ENCODE data around the gene ZBTB8OS. TPM values are rescaled to one million over a fixed set of nuclear protein-coding genes. Genes with fewer than 3 reads are reported as not detected.

ZBTB8OS gene
- total and polyA plus RNA-seq, 7 experiments from 2014 or later = 35.5 to 65.9 (median 49.8) TPM

- H3K27ac Mint-ChIP-seq = no peak overlapping the region
- intact Hi-C loops (cut with micrococcal nuclease) = no loop called here
These were observed 50.3 kb downstream of the ZBTB8OS start for GRCh38 chr1:32600034-32600433.

GRCh38 chr1:32592943-32593342 is 57.4 kb downstream of the ZBTB8OS start:
- H3K9me3 ChIP-seq (ENCODE audit: control insufficient read depth in 2 of 3, low read length in 3 of 3) = no peaks in the 10 kb centered on the region
- no peaks in the 10 kb centered on the region for H3K9me3 Mint-ChIP-seq
- intact Hi-C loops (cut with micrococcal nuclease) = no loop called here
- no peaks in the 10 kb centered on the region for H3K36me3 ChIP-seq (ENCODE audit: control insufficient read depth in 2 of 3, insufficient read depth in 3 of 3, low read length in 3 of 3)
- H3K4me3 ChIP-seq (ENCODE audit: low read length) = no peak overlapping the region
- H3K4me1 ChIP-seq (ENCODE audit: control insufficient read depth in 2 of 2, insufficient read depth in 2 of 2, low read length in 2 of 2) = no peaks in the 10 kb centered on the region
- CTCF ChIA-PET = no interaction called here
- no peak overlapping the region for H3K4me3 Mint-ChIP-seq
- H3K36me3 Mint-ChIP-seq = no peaks in the 10 kb centered on the region
- no peak overlapping the region for H3K27ac ChIP-seq (ENCODE audit: low read depth, low read length)
- H3K4me1 Mint-ChIP-seq = no peaks in the 10 kb centered on the region
- H3K27me3 ChIP-seq (ENCODE audit: control insufficient read depth in 2 of 2, insufficient read depth in 2 of 2, low read length in 2 of 2) = no peaks in the 10 kb centered on the region
- peaks cover 0 to 3% (median 0%) of the 10 kb centered on the region in 5 donors for H3K27me3 Mint-ChIP-seq
- POLR2A ChIA-PET = no interaction called here
- DNase-seq = no peak
- ATAC-seq = no peak
- no peak overlapping the region for H3K27ac Mint-ChIP-seq

More at GRCh38 chr1:32600034-32600433, 50.3 kb downstream of the ZBTB8OS start:
- CTCF ChIA-PET = no interaction called here
- Histone ChIP-seq H3K27me3 (ENCODE audit: control insufficient read depth in 2 of 2, insufficient read depth in 2 of 2, low read length in 2 of 2) (no peaks in the 10 kb centered on the region), H3K4me3 (ENCODE audit: low read length) (no peak overlapping the region), H3K4me1 (ENCODE audit: control insufficient read depth in 2 of 2, insufficient read depth in 2 of 2, low read length in 2 of 2) (no peaks in the 10 kb centered on the region), H3K27ac (ENCODE audit: low read depth, low read length) (no peak overlapping the region), H3K36me3 (ENCODE audit: control insufficient read depth in 2 of 3, insufficient read depth in 3 of 3, low read length in 3 of 3) (no peaks in the 10 kb centered on the region), H3K9me3 (ENCODE audit: control insufficient read depth in 2 of 3, low read length in 3 of 3) (no peaks in the 10 kb centered on the region)
- Mint-ChIP-seq H3K9me3 (no peaks in the 10 kb centered on the region), H3K36me3 (no peaks in the 10 kb centered on the region), H3K27me3 (peaks cover 0 to 6% (median 0%) of the 10 kb centered on the region in 5 donors), H3K4me3 (no peak overlapping the region), H3K4me1 (peaks cover 0 to 2% (median 0%) of the 10 kb centered on the region in 7 donors)
- POLR2A ChIA-PET = no interaction called here
- no peak for ATAC-seq
- DNase-seq = no peak

GRCh38 chr1:32580348-32581017 is 69.9 kb downstream of the ZBTB8OS start:
- H3K36me3 ChIP-seq (ENCODE audit: control insufficient read depth in 2 of 3, insufficient read depth in 3 of 3, low read length in 3 of 3) = no peaks in the 10 kb centered on the region
- Mint-ChIP-seq H3K36me3 (no peaks in the 10 kb centered on the region), H3K27me3 (peaks cover 0 to 4% (median 0%) of the 10 kb centered on the region in 5 donors), H3K9me3 (peaks cover 0 to 3% (median 0%) of the 10 kb centered on the region in 11 donors), H3K4me1 (no peaks in the 10 kb centered on the region), H3K4me3 (no peak overlapping the region), H3K27ac (no peak overlapping the region)
- H3K27me3 ChIP-seq (ENCODE audit: control insufficient read depth in 2 of 2, insufficient read depth in 2 of 2, low read length in 2 of 2) = no peaks in the 10 kb centered on the region
- POLR2A ChIA-PET = no interaction called here
- H3K4me3 ChIP-seq (ENCODE audit: low read length) = no peak overlapping the region
- no peak overlapping the region for H3K27ac ChIP-seq (ENCODE audit: low read depth, low read length)
- ATAC-seq (no peak), DNase-seq (no peak)
- no peaks in the 10 kb centered on the region for H3K4me1 ChIP-seq (ENCODE audit: control insufficient read depth in 2 of 2, insufficient read depth in 2 of 2, low read length in 2 of 2)
- no peaks in the 10 kb centered on the region for H3K9me3 ChIP-seq (ENCODE audit: control insufficient read depth in 2 of 3, low read length in 3 of 3)
- intact Hi-C loops (cut with micrococcal nuclease) = no loop called here
- CTCF ChIA-PET = no interaction called here

Other genes with a start within 250 kb of the ZBTB8OS start
- under 1 TPM in 1 of 5 experiments, not detected in 4; 0.02 TPM for gene ZBTB8B, start 185.5 kb downstream of the ZBTB8OS start, total RNA-seq
- gene ZBTB8B, start 185.5 kb downstream of the ZBTB8OS start, polyA plus RNA-seq = not detected
- gene ZBTB8A, start 111.1 kb downstream of the ZBTB8OS start, total RNA-seq = under 1 TPM in 1 of 5 experiments, not detected in 4; 0.07 TPM
- gene ZBTB8A, start 111.1 kb downstream of the ZBTB8OS start, polyA plus RNA-seq = not detected
- 100 to 1,000 TPM; 130 to 280 (median 162) TPM for gene RBBP4, start 658 bp upstream of the ZBTB8OS start, total RNA-seq
- gene RBBP4, start 658 bp upstream of the ZBTB8OS start, polyA plus RNA-seq = 100 to 1,000 TPM; 246 to 251 TPM
- not detected for gene SYNC, start 52.2 kb upstream of the ZBTB8OS start, total RNA-seq
- gene SYNC, start 52.2 kb upstream of the ZBTB8OS start, polyA plus RNA-seq = not detected
- gene YARS1, start 166.8 kb upstream of the ZBTB8OS start, total RNA-seq = 100 to 1,000 TPM in 2 of 5 experiments, 10 to 100 TPM in 3; 70.2 to 175 (median 86.8) TPM
- gene YARS1, start 166.8 kb upstream of the ZBTB8OS start, polyA plus RNA-seq = 10 to 100 TPM; 48.6 to 49.5 TPM
- gene S100PBP, start 167.1 kb upstream of the ZBTB8OS start, total RNA-seq = 10 to 100 TPM; 36.3 to 69.0 (median 60.2) TPM
- 1 to 10 TPM; 9.3 to 9.6 TPM for gene S100PBP, start 167.1 kb upstream of the ZBTB8OS start, polyA plus RNA-seq
- not detected for gene FNDC5, start 220.4 kb upstream of the ZBTB8OS start, total RNA-seq
- under 1 TPM in 1 of 2 donors, not detected in 1; 0.25 TPM for gene FNDC5, start 220.4 kb upstream of the ZBTB8OS start, polyA plus RNA-seq
- under 1 TPM in 2 of 5 experiments, not detected in 3; 0.31 to 0.43 TPM for gene HPCA, start 235.9 kb upstream of the ZBTB8OS start, total RNA-seq
- gene HPCA, start 235.9 kb upstream of the ZBTB8OS start, polyA plus RNA-seq = not detected